BLaER1 treated with 17β-estradiol and CSF1 and Interleukin-3, amounts not matched to agents 10 nM and 100 nM (cell line): Measurements from ENCODE around the gene RMP24.
"Not testable (repeated sequence)": the region's sequence is repeated elsewhere in the genome, so short reads cannot be mapped to it uniquely, and the experiment has no call there.

Source experiments
- H3K27ac ChIP-seq, 11 experiments: shearing (Covaris generic); formaldehyde crosslinking; 2 replicates each; pipeline ENCODE4 v1.8.1; 2022
- H3K27me3 ChIP-seq, 11 experiments: shearing (Covaris generic); formaldehyde crosslinking; 2 replicates each; pipeline ENCODE4 v1.8.1; 2022
- H3K36me3 ChIP-seq, 11 experiments: shearing (Covaris generic); formaldehyde crosslinking; 2 replicates each; pipeline ENCODE4 v1.8.1; 2022
- H3K4me1 ChIP-seq, 10 experiments: shearing (Covaris generic); formaldehyde crosslinking; 2 replicates each; pipeline ENCODE4 v1.8.1; 2022
- H3K4me2 ChIP-seq, 11 experiments: shearing (Covaris generic); formaldehyde crosslinking; 2 replicates each; pipeline ENCODE4 v1.8.1; 2022
- H3K4me3 ChIP-seq, 10 experiments: shearing (Covaris generic); formaldehyde crosslinking; 2 replicates each; pipeline ENCODE4 v1.8.1; 2022
- H3K9ac ChIP-seq, 11 experiments: shearing (Covaris generic); formaldehyde crosslinking; 2 replicates each; pipeline ENCODE4 v1.8.1; 2022
- H3K9me3 ChIP-seq, 11 experiments: shearing (Covaris generic); formaldehyde crosslinking; replicated peaks in 1 of 11; 2 replicates each; pipeline ENCODE4 v1.8.1; 2022
- H4K20me1 ChIP-seq, 11 experiments: shearing (Covaris generic); formaldehyde crosslinking; 2 replicates each; pipeline ENCODE4 v1.8.1; 2022
- Cebpa-rat ChIP-seq, 11 experiments: shearing (Covaris generic); IDR thresholded peaks; 2 replicates each; pipeline ENCODE4 v1.8.1; 2022

Gene RMP24

DNA sequence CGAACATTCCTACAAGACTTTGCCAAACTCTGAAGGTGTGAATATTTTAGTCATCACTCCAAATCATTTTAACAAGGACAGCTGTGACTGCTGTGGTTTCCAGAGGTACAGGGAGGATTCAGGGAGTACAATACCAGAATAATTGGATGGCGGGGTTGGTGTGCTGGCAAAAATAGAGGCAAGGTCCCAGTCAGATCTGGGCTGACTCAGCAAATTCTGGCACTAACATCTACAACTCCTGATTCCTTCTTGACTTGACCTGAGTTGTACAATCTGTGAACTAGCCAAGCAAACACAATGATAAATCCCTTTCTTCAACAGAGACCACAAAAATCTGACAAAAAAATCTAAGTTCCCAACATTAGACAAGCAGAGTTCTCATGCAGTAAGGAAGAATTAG is 40.4 kb downstream of the RMP24 start:
- Histone ChIP-seq H3K4me2 (no peak overlapping the region), H3K4me1 (peaks cover 7 to 19% (median 13%) of the 10 kb centered on the region in 10 experiments; a peak in 16 of 20 replicates), H3K9ac (no peak overlapping the region), H3K27ac (no peak overlapping the region), H3K9me3 (no peaks in the 10 kb centered on the region), H3K4me3 (no peak overlapping the region), H3K27me3 (no peaks in the 10 kb centered on the region), H4K20me1 (peaks cover 0 to 7% (median 0%) of the 10 kb centered on the region in 11 experiments; a peak in 2 of 22 replicates), H3K36me3 (peaks cover 0 to 7% (median 0%) of the 10 kb centered on the region in 11 experiments; a peak in 1 of 22 replicates)
- TF ChIP-seq Cebpa-rat (IDR thresholded peaks at IDR 0.05), result no peak

- Histone ChIP-seq H3K4me2 (peak overlapping the region in 6 of 11 experiments; percentile 5 to 32 (median 10); a peak in 5 of 22 replicates), H4K20me1 (peaks cover 0 to 7% (median 0%) of the 10 kb centered on the region in 11 experiments; a peak in 2 of 22 replicates), H3K4me1 (peaks cover 7 to 28% (median 20%) of the 10 kb centered on the region in 10 experiments; a peak in 18 of 20 replicates), H3K27ac (no peak overlapping the region), H3K27me3 (no peaks in the 10 kb centered on the region), H3K9ac (no peak overlapping the region), H3K4me3 (no peak overlapping the region), H3K36me3 (peaks cover 0 to 18% (median 6%) of the 10 kb centered on the region in 11 experiments; a peak in 8 of 22 replicates), H3K9me3 (no peaks in the 10 kb centered on the region)
- no peak for TF ChIP-seq Cebpa-rat (IDR thresholded peaks at IDR 0.05)
These were observed 43.1 kb downstream of the RMP24 start for GRCh38 chr18:36015629-36016028.

- Histone ChIP-seq H3K4me1 (peaks cover 7 to 28% (median 20%) of the 10 kb centered on the region in 10 experiments; a peak in 18 of 20 replicates), H3K27me3 (no peaks in the 10 kb centered on the region), H3K9ac (no peak overlapping the region), H4K20me1 (peaks cover 0 to 7% (median 0%) of the 10 kb centered on the region in 11 experiments; a peak in 2 of 22 replicates), H3K4me3 (no peak overlapping the region), H3K9me3 (no peaks in the 10 kb centered on the region), H3K4me2 (no peak overlapping the region), H3K36me3 (peaks cover 0 to 18% (median 6%) of the 10 kb centered on the region in 11 experiments; a peak in 8 of 22 replicates), H3K27ac (no peak overlapping the region)
- TF ChIP-seq Cebpa-rat (IDR thresholded peaks at IDR 0.05), result no peak
These were observed 44.8 kb downstream of the RMP24 start for GRCh38 chr18:36017232-36017631.

DNA sequence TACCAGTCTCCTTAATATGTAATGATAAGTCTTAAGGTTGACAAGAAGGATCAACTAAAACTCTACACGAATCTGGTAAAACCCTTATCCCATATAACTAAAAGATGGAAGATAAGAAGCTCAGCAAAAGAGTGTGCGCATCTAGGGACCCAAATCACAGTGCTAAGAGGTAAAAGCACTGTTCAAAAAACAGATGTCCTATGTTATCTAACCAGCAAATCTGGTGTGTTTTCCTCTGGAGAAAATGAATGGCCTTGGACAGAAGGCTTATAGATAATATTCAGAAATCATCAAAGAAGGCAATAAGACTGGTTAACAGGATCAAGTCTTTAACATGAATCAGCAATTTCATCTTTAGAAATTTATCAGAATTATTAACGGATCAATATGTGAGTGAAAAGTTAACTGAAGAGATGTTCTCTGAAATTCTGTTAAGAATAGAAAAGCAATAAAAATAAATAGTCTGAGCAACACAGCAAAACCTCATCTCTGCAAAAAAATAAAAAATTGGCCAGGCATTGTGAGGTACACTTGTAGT is 47.8 kb downstream of the RMP24 start:
- H4K20me1 ChIP-seq, result peaks cover 0 to 7% (median 0%) of the 10 kb centered on the region in 11 experiments; a peak in 2 of 22 replicates
- H3K9ac ChIP-seq, result no peak overlapping the region
- no peaks in the 10 kb centered on the region for H3K27me3 ChIP-seq
- no peak overlapping the region for H3K27ac ChIP-seq
- no peak overlapping the region for H3K4me2 ChIP-seq
- H3K36me3 ChIP-seq, result peaks cover 14 to 43% (median 24%) of the 10 kb centered on the region in 11 experiments; a peak in 21 of 22 replicates
- TF ChIP-seq Cebpa-rat (IDR thresholded peaks at IDR 0.05), result no peak
- H3K4me3 ChIP-seq, result no peak overlapping the region
- no peaks in the 10 kb centered on the region for H3K9me3 ChIP-seq
- peaks cover 6 to 27% (median 20%) of the 10 kb centered on the region in 10 experiments; a peak in 18 of 20 replicates for H3K4me1 ChIP-seq

GRCh38 chr18:36023336-36023735 is 50.9 kb downstream of the RMP24 start:
- TF ChIP-seq Cebpa-rat (IDR thresholded peaks at IDR 0.05), result no peak
- Histone ChIP-seq H3K36me3 (peaks cover 37 to 68% (median 47%) of the 10 kb centered on the region in 11 experiments), H3K9ac (no peak overlapping the region)

GRCh38 chr18:36024241-36024640 is 51.8 kb downstream of the RMP24 start:
- H3K27ac ChIP-seq, result not testable (repeated sequence)
- peaks cover 45 to 77% (median 56%) of the 10 kb centered on the region in 11 experiments for H3K36me3 ChIP-seq

More at GRCh38 chr18:36023336-36023735, 50.9 kb downstream of the RMP24 start:
- Histone ChIP-seq H3K4me2 (no peak overlapping the region), H3K9me3 (no peaks in the 10 kb centered on the region), H4K20me1 (no peaks in the 10 kb centered on the region), H3K27ac (no peak overlapping the region), H3K4me1 (peaks cover 0 to 5% (median 4%) of the 10 kb centered on the region in 10 experiments; a peak in 10 of 20 replicates), H3K4me3 (no peak overlapping the region), H3K27me3 (no peaks in the 10 kb centered on the region)

DNA sequence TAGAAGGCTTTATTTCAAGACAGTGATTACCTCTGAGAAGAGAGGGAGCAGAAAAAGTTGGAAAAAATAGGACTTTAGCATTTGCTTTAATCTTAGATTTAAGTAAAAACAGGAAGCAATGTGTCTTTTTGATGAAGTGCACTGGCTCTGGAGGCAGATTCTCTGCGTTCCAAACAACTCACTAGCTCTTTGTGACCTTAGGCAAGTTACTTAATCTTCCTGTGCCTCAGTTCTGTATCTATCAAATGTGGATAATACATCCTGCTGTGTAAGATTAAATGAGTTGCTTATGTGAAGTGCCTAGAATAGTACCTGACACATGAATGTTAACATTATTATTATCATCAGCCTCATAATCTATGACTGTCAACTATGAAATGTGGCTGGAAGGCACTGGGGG is 52.5 kb downstream of the RMP24 start:
- Histone ChIP-seq H3K4me3 (no peak overlapping the region), H3K27me3 (no peaks in the 10 kb centered on the region), H3K9ac (no peak overlapping the region), H3K4me2 (no peak overlapping the region), H3K36me3 (peaks cover 52 to 80% (median 64%) of the 10 kb centered on the region in 11 experiments), H3K4me1 (peaks cover 0 to 5% (median 0%) of the 10 kb centered on the region in 10 experiments; a peak in 2 of 20 replicates), H3K27ac (no peak overlapping the region), H3K9me3 (no peaks in the 10 kb centered on the region), H4K20me1 (no peaks in the 10 kb centered on the region)
- no peak for TF ChIP-seq Cebpa-rat (IDR thresholded peaks at IDR 0.05)

More at GRCh38 chr18:36024241-36024640, 51.8 kb downstream of the RMP24 start:
- not testable (repeated sequence) for H3K9me3 ChIP-seq, H3K4me3 ChIP-seq, H3K4me1 ChIP-seq, H4K20me1 ChIP-seq, H3K27me3 ChIP-seq, H3K9ac ChIP-seq, H3K4me2 ChIP-seq

- Histone ChIP-seq H3K4me1 (peaks cover 11 to 24% (median 17%) of the 10 kb centered on the region in 10 experiments), H3K36me3 (peaks cover 64 to 98% (median 79%) of the 10 kb centered on the region in 11 experiments), H3K9ac (no peak overlapping the region), H3K27me3 (no peaks in the 10 kb centered on the region), H3K27ac (no peak overlapping the region), H4K20me1 (peaks cover 0 to 10% (median 0%) of the 10 kb centered on the region in 11 experiments; a peak in 4 of 22 replicates), H3K4me3 (no peak overlapping the region), H3K4me2 (peak overlapping the region in 1 of 11 experiments; percentile 23; a peak in 1 of 22 replicates), H3K9me3 (0 out of 22 replicates have a peak, but pooled peaks cover 0 to 3% (median 0%) of the 10 kb centered on the region in 11 experiments)
- TF ChIP-seq Cebpa-rat (IDR thresholded peaks at IDR 0.05), result no peak
These were observed 56.4 kb downstream of the RMP24 start for GRCh38 chr18:36028859-36029258.
